Right cardiac atrium (tissue), 5 donors: Measurements from ENCODE around the gene CDH3. TPM values are rescaled to one million over a fixed set of nuclear protein-coding genes. Genes with fewer than 3 reads are reported as not detected.

Experiments used
- ATAC-seq, 2 donors: fragments of 200-7000 bp; cut with Tn5 transposase; one replicate each; pipeline versions ENCODE4 v1.8.0 to v1.9.1; 2020; ENCODE audit warnings: moderate library complexity in 2 of 2, mild to moderate bottlenecking in 1 of 2
- DNase-seq, 3 donors: peaks; one replicate each; pipeline ENCODE4 v3.0.0-alpha.2; 2020
- H3K27ac ChIP-seq: one replicate; pipeline ENCODE4 v1.5.1; 2013; ENCODE audit warnings: mild to moderate bottlenecking, low read length, control low read depth, moderate library complexity
- H3K27me3 ChIP-seq: one replicate; pipeline ENCODE4 v1.6.1; 2013; ENCODE audit not compliant: control insufficient read depth, insufficient read depth
- H3K4me1 ChIP-seq: one replicate; pipeline ENCODE4 v1.6.1; 2013; ENCODE audit warnings: low read length; ENCODE audit not compliant: control insufficient read depth, insufficient read depth
- H3K4me3 ChIP-seq: one replicate; pipeline ENCODE4 v1.5.1; 2013; ENCODE audit warnings: low read length, control low read depth
- H3K9me3 ChIP-seq: one replicate; pipeline ENCODE4 v1.6.1; 2013; ENCODE audit warnings: low read length; ENCODE audit not compliant: control insufficient read depth
- WGBS: extraction: QIAGEN DNeasy Blood & Tissue Kit; methylation state at CpG from one replicate; pipeline ENCODE4 v1.1.7; 2013; 5-methylcytosine and 5-hydroxymethylcytosine counted together
- intact Hi-C, 4 donors: fragments of 100-400 bp; cut with DNase I; formaldehyde crosslinking; loops; one replicate each; pipeline versions ENCODE4 v1.11.0 to v1.14.0; 2022 to 2023
- long read RNA-seq, 4 donors: library from polyadenylated mRNA; unstranded; transcript quantifications; one replicate each; pipeline ENCODE4 v2.0.0, GENCODE V29; 2020 to 2021
- polyA plus RNA-seq: library from polyadenylated mRNA; stranded (reverse); fragments of 200-250 nt; gene quantifications from one replicate; pipeline ENCODE4 v1.2.3, GENCODE V29; 2013
- total RNA-seq, 4 donors: library from RNA; stranded (reverse); fragmentation: NEBNext Ultra II Directional; extraction: Animal tissue kit (Norgen Biotek cat#: 25700); gene quantifications; one replicate each; pipeline ENCODE4 v1.2.1, GENCODE V29; 2021
- donor health status: healthy with polysubstance abuse.
- donor health status: DM: no; HTN: yes; CAD: no.
- donor health status: DM: no; HTN: no; CAD: no.
- donor health status: DM: no; HTN: yes; CAD: no; lungs with severe emphysema.
- donor health status: DM: yes; HTN: yes; CAD: no.

The CDH3 gene
- total RNA-seq (under 1 TPM in 3 of 4 donors, not detected in 1; 0.14 to 0.29 (median 0.25) TPM), polyA plus RNA-seq (0.09 TPM)
- long read RNA-seq, donor 1 = 0 reads
- long read RNA-seq, donor 2 = 0 reads
- long read RNA-seq, donor 3 = 0 reads
- long read RNA-seq, donor 4 = 0 reads

DNA sequence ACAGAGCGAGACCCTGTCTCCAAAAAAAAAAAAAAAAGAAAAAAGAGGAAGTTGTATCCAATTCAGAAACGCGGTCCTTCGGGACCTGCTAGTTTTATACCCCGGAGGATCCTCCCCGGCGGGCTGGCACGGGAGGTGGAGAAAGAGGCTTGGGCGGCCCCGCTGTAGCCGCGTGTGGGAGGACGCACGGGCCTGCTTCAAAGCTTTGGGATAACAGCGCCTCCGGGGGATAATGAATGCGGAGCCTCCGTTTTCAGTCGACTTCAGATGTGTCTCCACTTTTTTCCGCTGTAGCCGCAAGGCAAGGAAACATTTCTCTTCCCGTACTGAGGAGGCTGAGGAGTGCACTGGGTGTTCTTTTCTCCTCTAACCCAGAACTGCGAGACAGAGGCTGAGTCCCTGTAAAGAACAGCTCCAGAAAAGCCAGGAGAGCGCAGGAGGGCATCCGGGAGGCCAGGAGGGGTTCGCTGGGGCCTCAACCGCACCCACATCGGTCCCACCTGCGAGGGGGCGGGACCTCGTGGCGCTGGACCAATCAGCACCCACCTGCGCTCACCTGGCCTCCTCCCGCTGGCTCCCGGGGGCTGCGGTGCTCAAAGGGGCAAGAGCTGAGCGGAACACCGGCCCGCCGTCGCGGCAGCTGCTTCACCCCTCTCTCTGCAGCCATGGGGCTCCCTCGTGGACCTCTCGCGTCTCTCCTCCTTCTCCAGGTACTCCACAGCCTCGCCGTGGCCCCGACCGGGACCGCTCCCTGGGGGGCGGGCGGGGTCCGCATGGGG, at the start of gene CDH3:
TSS of gene CDH3 (plus strand) at position 596 of the 779 bp plus-strand sequence. CDS start at position 666, 70 bp downstream.
- Histone ChIP-seq H3K27me3 (no peaks in the 10 kb centered on the region), H3K27ac (no peak within 1 kb of the TSS), H3K4me1 (no peaks in the 10 kb centered on the region), H3K9me3 (no peaks in the 10 kb centered on the region), H3K4me3 (no peak within 1 kb of the TSS)
- ATAC-seq (peak; percentile 18 to 39), DNase-seq (peak in 1 of 3 donors; percentile 54)
- 2% methylated on average over 53 of the region's 53 CpGs for WGBS
- intact Hi-C loops = no loop called here

GRCh38 chr16:68596266-68596665, 48.8 kb upstream of the CDH3 start:
- H3K27ac ChIP-seq = no peak overlapping the region
- H3K27me3 ChIP-seq = no peaks in the 10 kb centered on the region
- no peak overlapping the region for H3K4me3 ChIP-seq
- H3K9me3 ChIP-seq = no peaks in the 10 kb centered on the region
- ATAC-seq (no peak), DNase-seq (no peak)
- intact Hi-C loops = no loop called here
- H3K4me1 ChIP-seq = no peaks in the 10 kb centered on the region
- 90% methylated on average over 6 of the region's 6 CpGs for WGBS

GRCh38 chr16:68599586-68599985, 45.5 kb upstream of the CDH3 start:
- WGBS = 94% methylated on average over 1 of the region's 1 CpG
- Histone ChIP-seq H3K9me3 (no peaks in the 10 kb centered on the region), H3K27me3 (no peaks in the 10 kb centered on the region), H3K4me3 (no peak overlapping the region), H3K4me1 (no peaks in the 10 kb centered on the region), H3K27ac (no peak overlapping the region)
- intact Hi-C loops = no loop called here
- DNase-seq (no peak), ATAC-seq (no peak)

DNA sequence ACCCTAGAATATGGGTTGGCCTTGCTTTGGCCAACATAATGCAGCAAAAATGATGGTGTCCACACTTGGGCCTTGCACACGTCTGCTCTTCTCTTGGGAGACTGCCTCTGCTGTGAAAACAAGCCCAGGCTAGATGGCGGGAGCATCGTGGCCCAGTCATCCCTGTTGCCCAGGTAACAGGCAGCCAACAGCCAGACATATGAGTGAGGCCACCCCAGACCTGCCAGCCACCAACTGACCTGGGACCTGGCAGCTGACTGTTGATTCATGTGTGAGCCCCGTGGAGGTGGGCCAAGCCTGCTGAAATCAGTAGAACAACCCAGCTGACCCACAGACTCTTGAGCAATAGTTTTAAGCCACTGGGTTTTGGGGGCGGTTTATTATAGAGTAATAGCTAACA, 39.4 kb upstream of the CDH3 start:
- ATAC-seq (no peak), DNase-seq (no peak)
- intact Hi-C loops = no loop called here
- Histone ChIP-seq H3K4me1 (no peaks in the 10 kb centered on the region), H3K27ac (no peak overlapping the region), H3K4me3 (no peak overlapping the region), H3K27me3 (no peaks in the 10 kb centered on the region), H3K9me3 (no peaks in the 10 kb centered on the region)
- 73% methylated on average over 5 of the region's 5 CpGs for WGBS

- 95% methylated on average over 7 of the region's 7 CpGs for WGBS
- intact Hi-C loops = no loop called here
- Histone ChIP-seq H3K4me3 (no peak overlapping the region), H3K9me3 (no peaks in the 10 kb centered on the region), H3K27me3 (no peaks in the 10 kb centered on the region), H3K4me1 (no peaks in the 10 kb centered on the region), H3K27ac (no peak overlapping the region)
- DNase-seq = no peak
- ATAC-seq = no peak
Observed at GRCh38 chr16:68607443-68607842, 37.7 kb upstream of the CDH3 start.

GRCh38 chr16:68608330-68608729, 36.8 kb upstream of the CDH3 start:
- DNase-seq = no peak
- Histone ChIP-seq H3K4me1 (no peaks in the 10 kb centered on the region), H3K9me3 (no peaks in the 10 kb centered on the region), H3K4me3 (no peak overlapping the region), H3K27ac (no peak overlapping the region), H3K27me3 (no peaks in the 10 kb centered on the region)
- ATAC-seq = no peak
- intact Hi-C loops = no loop called here
- 91% methylated on average over 2 of the region's 2 CpGs for WGBS

DNA sequence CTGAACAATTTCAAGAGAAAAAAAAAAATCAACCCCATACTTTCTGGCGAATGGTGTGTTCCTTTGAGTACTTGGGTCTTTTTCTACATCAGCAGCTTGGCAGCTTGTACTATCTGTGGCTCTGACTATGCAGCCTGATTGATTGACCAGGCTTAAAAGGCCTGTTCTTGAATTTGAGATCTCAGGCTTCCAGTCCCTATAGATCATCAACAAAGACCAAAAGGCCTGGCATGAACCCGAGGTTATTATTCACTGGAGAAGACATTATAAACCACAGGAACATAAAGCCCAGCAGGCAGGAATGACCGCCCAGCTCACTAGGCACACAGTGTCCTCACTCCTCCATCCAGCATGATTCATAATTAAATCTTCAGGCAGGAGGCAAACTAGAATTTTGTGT, 32.1 kb upstream of the CDH3 start:
- no peaks in the 10 kb centered on the region for H3K4me1 ChIP-seq
- no peak overlapping the region for H3K4me3 ChIP-seq
- ATAC-seq (no peak), DNase-seq (no peak)
- H3K9me3 ChIP-seq = no peaks in the 10 kb centered on the region
- 91% methylated on average over 3 of the region's 3 CpGs for WGBS
- intact Hi-C loops = no loop called here
- no peak overlapping the region for H3K27ac ChIP-seq
- H3K27me3 ChIP-seq = no peaks in the 10 kb centered on the region

- ATAC-seq (no peak), DNase-seq (no peak)
- intact Hi-C loops = no loop called here
- 84% methylated on average over 7 of the region's 7 CpGs for WGBS
- Histone ChIP-seq H3K9me3 (no peaks in the 10 kb centered on the region), H3K27ac (no peak overlapping the region), H3K27me3 (no peaks in the 10 kb centered on the region), H3K4me3 (no peak overlapping the region), H3K4me1 (no peaks in the 10 kb centered on the region)
Observed at GRCh38 chr16:68617734-68618133, 27.4 kb upstream of the CDH3 start.

DNA sequence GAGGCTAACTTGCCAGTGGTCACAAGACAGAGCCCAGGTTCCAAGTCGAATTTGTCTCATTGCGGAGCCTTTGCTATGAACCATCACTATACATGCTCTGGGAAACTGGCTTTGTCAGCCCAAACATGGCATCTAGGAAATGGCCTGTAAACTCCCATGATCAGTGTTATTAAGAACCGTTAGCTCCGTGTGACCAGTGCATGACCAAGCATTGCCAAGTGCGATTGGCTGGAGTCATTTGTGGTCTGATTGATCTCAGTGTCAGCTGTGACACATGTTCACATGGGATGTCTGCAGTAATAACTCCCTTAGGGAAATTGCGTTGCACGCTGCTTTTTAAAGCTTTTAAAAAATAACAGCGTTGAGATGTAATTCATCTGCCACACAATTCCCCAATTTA, 18.6 kb upstream of the CDH3 start:
- Histone ChIP-seq H3K4me3 (no peak overlapping the region), H3K9me3 (no peaks in the 10 kb centered on the region), H3K27me3 (no peaks in the 10 kb centered on the region), H3K4me1 (no peaks in the 10 kb centered on the region), H3K27ac (no peak overlapping the region)
- ATAC-seq (no peak), DNase-seq (no peak)
- 81% methylated on average over 8 of the region's 8 CpGs for WGBS
- intact Hi-C loops = no loop called here

- Histone ChIP-seq H3K27ac (no peak overlapping the region), H3K4me3 (no peak overlapping the region), H3K27me3 (no peaks in the 10 kb centered on the region), H3K4me1 (no peaks in the 10 kb centered on the region), H3K9me3 (no peaks in the 10 kb centered on the region)
- ATAC-seq (no peak), DNase-seq (no peak)
- WGBS = 53% methylated on average over 5 of the region's 5 CpGs
- intact Hi-C loops = no loop called here
Observed at GRCh38 chr16:68627951-68628425, 17.1 kb upstream of the CDH3 start.

DNA sequence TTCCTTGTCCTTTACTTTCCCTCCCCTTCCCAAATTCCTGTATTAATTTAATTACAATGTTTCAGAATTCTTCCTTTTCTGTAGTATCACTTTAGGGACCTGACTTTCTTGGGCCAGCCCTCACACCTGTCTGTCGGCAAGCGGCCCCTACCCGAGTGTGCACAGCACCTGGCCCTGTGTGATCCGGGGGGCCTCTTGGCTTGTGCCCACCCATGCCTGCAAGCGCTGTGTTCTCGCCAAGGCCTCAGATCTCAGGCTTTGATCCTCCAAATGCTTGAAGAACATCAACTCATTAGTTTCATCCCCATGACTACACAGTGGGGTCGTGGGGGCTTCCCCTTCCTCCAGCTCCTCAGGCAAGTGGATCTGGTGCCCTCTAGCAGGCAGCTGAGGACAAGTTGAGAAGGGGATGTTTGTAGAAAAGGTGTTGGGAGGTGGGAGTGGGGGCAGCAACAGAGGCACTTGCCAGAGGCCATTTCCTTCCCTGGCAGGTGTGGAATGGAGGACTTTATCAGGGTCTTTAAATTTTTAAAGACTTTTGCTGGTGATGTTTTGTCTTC, 15.7 kb upstream of the CDH3 start:
- no peak overlapping the region for H3K27ac ChIP-seq
- intact Hi-C loops = no loop called here
- H3K4me1 ChIP-seq = no peaks in the 10 kb centered on the region
- no peaks in the 10 kb centered on the region for H3K9me3 ChIP-seq
- ATAC-seq (no peak), DNase-seq (no peak)
- no peak overlapping the region for H3K4me3 ChIP-seq
- WGBS = 75% methylated on average over 7 of the region's 7 CpGs
- no peaks in the 10 kb centered on the region for H3K27me3 ChIP-seq
